ENCODE results near the gene LZTR1.

The LZTR1 gene

DNA sequence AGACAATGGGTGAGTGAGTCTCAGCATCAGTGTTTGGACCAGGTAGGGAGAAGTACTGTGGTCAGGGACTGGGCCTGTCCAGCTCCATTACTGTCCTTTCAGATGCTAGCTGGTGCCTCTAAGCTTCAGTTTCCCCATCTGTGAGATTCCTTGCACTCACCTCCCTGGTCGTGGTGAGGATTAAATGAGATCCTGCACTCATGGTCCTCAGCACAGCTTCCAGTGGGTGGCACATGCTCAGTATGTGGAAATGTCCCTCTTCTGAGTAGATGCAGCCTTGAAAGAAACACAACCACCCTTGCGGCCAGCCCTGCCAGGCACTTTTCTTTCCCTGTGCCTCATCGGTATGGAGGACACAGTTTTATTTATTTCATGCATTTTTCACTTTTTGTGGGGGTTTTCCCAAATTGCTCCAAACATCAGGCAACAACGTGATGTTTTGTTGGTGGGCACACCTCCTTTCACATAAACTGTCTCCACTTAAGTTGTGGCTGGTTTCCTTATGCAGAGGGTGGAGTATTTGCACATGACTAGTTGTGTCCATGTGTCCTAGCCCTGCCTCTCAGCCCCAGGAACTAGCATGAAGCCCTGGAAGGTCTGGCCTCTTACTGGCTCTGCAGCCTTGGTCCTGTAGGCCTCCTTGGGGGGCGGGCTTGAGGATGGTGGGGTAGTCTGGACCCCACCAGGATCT, 1.1 kb downstream of the LZTR1 start:
- no peak for DNase-seq

DNA sequence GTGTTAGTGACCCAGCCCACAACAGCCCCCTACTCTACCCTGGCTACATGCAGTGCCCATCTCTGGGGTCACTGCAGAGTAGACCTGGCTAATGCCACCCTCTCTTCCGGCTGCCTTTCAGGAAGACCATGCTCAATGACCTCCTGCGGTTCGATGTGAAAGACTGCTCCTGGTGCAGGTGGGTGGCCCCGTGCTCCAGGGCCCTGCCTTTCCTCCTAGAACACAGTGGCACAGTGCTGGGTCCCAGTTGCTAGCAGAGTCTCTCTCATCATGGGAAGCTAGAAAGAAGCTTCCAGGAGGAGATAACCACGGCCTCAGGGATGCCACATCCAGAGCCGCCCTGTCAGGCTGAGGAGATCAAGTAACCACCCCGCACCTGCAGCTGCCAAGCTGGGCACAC, 3.6 kb downstream of the LZTR1 start:
- no peak for DNase-seq

DNA sequence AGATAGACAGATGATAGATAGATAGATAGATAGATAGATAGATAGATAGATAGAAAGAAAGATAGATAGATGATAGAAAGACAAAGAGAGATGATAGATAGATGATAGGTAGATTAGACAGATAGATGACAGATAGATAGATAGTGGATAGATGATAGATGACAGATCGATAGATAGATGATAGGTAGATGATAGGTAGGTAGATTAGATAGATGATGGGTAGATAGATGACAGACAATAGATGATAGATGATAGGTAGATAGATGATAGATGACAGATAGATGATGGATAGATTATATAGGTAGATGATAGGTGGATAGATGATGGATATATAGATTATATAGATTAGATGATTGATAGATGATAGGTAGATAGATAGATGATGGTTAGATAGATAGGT, 4.3 kb downstream of the LZTR1 start:
- no peak for DNase-seq

DNA sequence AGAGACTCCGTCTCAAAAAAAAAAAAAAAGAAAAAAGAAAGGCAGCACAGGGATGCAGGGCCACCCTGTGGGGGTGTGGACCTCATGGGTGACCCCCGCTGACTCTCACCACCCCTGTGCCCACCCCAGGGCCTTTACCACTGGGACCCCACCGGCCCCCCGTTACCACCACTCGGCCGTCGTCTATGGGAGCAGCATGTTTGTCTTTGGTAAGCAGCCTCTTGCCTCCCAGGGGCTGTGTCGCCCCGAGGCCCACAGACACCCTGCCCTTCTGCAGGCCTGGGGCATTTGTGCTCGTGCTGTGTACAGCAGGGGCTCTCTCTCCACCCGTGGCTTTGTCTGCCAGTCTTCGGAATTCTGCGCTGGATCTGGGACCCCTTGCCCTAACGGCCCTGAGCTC, 5.3 kb downstream of the LZTR1 start:
- no peak for DNase-seq

DNA sequence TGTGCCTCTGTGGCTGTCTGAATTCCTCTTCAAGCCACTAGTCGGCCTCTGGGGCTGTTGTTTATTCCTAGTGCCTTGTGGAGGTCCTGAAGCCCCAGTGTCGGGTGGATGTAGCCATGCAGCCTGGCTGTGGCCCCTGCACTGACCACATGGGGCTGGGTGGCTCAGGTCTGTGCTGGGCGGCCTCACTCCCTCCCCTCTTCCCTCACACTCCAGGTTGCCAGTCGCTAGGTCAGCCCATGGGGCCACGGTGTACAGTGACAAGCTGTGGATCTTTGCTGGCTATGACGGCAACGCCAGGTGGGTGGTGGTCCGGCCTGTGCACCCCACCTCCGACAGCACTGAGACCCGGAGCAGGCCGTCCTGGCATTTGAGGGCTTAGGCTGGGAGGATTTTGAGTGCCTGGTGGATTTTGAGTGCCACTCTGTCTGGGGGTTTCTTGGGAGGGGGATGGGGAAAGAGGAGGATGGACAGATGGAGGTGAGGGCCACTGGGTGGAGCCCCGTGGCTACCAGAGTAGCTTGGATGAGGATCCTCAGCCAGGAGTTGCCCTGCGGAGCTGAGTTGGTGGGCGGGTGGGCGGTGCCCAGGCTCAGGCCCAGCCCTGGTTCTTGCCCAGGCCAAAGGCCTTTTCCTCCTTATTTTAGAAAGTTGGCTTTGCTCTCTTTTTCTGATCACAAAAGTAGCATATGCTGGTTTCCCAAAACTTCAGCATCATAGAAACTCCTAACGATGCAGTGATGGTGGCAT, 6.7 kb downstream of the LZTR1 start:
- DNase-seq, result no peak

DNA sequence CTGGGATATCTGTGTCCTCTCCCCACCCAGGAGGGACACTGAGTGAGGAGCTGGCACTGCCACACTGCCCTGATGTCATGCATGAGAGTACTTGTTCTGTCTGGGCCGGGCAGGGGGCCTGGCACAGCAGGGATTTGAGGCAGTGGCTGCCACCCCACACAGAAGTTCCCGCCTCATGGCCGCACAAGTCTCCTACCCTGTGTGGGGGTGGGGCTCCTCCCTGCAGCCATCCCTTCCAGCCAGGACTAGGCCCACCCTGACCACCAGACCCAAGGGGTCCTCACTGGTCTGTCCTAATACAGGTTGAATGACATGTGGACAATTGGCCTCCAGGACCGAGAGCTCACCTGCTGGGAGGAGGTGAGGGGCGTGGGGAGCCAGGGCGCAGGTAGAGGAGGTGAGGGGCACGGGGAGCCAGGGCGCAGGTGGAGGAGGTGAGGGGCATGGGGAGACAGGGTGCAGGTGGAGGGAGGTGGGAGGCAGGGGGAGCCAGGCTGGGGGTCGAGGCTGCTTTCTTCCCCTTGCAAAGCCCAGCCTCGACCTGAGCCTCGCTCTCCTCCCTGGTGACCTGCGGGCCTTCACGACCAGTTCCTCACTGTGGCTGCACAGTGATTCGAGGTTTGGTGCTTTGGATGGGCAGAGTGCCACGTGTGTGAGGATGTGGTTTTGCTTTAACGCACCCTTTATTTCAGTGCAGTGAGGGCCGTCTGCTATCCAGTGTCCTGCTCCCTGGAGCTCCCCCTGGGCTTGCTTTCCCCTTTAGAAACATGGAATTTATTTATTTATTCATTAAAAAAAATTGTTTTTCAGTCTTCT, 7.4 kb downstream of the LZTR1 start:
- DNase-seq, result no peak

DNA sequence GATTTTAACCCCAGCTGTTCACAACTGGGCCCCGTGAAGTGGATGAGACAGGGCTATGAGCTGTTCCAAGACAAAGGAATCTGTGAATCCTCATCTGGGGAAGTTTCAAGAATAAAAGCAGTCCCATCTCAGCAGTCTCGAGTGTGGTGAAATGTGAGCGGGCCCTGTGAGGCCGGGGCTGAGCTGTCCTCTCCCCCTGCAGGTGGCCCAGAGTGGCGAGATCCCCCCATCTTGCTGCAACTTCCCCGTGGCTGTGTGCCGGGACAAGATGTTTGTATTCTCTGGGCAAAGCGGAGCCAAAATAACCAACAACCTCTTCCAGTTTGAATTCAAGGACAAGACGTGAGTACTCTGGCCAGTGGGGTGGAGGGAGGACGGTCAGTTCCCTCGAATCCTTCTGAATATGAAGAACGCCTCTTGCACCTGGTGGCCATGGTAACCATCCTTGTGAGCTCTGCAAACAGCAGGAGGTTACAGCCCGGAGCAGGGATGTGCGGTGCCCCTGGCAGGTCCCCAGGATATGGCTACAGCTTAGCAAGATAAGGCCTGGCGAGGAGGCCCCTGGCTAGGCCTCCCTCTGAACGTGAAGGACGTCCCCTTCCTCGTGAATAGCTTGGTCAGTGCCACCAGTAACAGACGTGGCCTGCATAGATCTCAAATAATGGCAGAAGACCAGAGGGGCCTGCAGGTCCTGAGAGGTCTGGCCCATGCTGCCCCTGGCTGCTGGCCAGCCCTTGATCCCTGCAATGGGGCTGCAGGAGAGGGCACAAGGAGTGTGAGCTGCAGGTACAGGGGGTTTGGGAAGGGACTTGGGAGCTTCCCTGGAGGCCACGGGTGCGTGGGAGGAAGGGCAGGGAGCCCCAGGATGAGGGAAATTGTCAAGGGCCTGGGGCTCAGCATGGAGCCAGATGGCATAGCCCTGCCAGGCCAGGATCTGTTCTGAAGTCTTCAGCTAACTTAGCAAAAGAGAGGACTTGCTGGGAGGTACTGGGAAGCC, 8.4 kb downstream of the LZTR1 start:
- no peak for DNase-seq

DNA sequence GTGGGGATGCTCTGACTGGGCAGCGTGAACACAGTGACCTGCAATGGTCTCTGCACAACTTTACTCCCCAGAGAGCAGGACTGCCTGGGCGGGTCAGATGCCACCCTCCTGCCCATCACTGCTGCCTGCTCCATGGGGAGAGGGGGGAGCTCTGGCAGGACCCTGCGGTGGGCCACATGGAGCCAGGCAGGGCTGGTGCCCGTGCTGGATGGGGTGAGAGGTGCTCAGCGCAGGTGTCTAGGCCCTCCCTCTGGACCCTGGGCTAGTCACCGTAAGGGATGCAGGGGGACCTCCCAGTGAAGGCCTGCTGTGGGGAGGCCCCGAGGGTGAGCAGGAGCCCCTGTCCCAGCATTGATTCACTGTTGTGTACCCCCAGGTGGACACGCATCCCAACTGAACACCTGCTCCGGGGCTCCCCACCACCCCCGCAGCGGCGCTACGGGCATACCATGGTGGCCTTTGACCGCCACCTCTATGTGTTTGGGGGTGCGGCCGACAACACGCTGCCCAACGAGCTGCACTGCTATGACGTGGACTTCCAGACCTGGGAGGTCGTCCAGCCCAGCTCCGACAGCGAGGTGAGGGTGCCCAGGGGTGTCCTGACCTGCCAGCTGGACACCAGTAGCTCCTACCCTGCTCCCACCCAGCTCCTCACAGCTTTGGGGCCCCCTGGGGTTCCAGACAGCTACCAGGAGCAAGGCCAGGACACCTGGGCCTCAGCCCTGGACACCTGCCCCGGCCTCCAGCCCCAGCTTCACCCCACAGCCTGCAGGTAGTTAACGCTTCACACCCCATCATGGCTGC, 9.4 kb downstream of the LZTR1 start:
- DNase-seq, result no peak

DNA sequence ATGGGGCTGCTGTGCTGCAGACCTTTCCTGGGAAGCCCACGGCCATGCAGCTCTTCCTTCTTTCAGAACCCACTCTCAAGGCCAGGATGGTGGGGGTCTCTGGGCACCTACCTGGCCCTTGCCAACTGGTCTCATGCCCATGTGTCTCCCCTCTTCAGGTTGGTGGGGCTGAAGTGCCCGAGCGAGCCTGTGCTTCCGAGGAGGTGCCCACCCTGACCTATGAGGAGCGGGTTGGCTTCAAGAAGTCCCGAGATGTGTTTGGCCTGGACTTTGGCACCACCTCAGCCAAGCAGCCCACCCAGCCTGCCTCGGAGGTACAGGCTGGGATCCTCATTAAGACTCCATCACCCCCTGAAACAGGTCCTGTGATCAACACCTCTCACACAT, 10.0 kb downstream of the LZTR1 start:
- DNase-seq, result no peak

DNA sequence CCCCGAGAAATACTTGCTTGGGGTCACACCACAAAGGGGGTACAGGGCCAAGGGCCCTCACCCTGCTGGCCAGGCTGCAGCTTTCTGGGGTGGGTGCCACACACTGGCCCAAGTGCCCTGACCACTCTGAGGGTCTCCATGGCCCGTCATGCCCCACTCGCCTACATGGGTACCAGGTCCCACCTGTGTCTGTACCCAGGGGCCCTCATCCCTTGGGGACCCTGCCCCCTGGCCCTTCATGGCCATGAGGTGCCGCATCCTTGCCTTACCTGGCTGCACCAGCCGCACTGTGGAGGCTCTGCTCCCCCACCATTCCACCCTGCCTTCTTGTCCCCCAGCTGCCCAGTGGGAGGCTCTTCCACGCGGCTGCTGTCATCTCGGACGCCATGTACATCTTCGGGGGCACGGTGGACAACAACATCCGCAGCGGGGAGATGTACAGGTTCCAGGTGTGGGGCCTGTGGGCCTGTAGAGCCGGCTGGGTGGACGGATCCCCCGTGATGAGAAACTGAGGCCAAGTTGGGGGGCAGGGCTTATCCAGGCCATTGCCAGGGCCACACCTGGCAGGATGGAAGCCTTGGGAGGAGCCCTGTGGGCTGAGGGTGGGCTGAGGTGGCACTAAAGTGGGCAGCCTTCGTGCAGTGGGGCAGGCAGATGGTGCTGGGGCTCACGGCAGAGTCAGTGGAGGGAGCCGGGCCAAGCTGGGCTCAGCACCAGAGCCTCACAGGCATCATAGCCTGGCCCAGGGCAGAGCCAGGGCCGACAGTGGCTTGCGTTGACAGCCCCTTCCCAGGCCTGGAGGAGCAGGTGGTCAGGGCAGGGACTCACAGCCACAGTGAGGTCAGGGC, 10.6 kb downstream of the LZTR1 start:
- DNase-seq, result no peak

DNA sequence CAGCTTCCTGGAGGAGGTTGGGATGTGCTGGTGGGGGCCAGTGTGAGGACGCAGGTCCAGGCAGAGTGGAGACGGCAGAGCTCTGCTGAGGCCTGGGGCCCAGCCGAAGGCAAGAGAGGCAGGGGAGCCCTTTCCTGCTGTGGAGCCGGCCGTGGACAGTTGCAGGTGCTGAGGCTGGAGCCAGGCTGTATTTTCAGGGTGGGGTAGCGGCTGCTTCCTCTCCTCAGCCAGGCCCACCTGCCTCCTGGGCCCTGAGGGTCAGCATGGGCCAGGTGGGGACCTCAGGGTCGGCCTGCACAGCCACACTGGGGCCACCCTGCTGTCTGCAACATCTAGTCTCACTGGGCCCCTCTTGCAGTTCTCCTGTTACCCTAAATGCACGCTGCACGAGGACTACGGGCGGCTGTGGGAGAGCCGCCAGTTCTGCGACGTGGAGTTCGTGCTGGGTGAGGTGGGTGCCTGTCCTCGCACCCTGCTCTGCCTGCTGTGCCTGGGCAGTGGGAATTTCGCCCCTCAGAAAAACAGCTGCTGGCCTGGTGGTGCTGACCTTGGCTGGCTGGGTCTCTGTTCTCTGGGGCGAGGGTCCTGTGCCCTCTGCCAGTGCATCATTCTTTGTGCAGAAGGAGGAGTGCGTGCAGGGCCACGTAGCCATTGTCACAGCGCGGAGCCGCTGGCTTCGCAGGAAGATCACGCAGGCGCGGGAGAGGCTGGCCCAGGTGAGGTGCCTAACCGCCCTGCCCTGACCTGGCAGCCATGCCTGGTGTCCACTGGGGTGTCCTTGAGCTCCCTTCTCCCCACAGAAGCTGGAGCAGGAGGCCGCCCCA, 11.4 kb downstream of the LZTR1 start:
- DNase-seq, result no peak

DNA sequence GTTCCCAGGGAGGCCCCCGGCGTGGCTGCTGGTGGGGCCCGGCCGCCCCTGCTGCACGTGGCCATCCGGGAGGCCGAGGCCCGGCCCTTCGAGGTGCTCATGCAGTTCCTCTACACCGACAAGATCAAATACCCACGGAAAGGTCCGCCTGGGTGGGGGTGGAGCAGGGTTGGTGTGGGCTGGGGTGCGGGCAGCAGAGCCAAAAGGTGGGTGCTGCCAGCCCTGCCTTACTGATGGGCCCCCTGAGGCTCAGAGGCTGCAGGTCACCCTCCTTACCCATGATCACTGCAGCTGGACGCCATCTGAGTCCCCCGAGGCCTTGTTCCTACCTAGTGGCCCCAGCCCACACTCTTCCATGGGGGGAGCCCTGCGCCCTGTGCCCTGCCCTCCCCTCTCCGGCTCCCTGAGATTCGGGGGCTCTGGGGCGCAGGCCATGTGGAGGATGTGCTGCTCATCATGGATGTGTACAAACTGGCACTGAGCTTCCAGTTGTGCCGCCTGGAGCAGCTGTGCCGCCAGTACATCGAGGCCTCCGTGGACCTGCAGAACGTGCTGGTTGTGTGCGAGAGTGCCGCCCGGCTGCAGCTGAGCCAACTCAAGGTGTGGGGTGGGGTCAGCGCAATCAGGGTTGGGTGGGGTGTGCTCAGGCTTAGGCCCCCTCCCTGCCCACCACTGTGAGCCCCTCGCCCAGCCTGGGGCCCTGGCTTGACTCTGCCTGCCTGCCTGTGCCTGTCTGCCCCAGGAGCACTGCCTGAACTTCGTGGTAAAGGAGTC, 12.2 kb downstream of the LZTR1 start:
- no peak for DNase-seq

DNA sequence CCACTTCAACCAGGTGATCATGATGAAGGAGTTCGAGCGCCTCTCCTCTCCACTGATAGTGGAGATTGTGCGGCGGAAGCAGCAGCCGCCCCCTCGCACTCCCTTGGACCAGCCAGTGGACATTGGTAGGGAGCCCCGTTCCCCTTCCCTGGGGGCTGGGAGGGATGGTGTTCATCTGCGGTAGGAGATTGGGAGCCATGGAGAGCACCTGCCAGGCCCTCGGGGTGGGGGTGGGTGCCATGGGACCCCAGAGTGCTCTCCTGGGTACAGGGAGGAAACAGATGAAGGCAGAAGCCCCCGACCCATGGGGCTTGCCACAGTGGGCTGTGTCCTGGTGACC, 12.8 kb downstream of the LZTR1 start:
- no peak for DNase-seq

DNA sequence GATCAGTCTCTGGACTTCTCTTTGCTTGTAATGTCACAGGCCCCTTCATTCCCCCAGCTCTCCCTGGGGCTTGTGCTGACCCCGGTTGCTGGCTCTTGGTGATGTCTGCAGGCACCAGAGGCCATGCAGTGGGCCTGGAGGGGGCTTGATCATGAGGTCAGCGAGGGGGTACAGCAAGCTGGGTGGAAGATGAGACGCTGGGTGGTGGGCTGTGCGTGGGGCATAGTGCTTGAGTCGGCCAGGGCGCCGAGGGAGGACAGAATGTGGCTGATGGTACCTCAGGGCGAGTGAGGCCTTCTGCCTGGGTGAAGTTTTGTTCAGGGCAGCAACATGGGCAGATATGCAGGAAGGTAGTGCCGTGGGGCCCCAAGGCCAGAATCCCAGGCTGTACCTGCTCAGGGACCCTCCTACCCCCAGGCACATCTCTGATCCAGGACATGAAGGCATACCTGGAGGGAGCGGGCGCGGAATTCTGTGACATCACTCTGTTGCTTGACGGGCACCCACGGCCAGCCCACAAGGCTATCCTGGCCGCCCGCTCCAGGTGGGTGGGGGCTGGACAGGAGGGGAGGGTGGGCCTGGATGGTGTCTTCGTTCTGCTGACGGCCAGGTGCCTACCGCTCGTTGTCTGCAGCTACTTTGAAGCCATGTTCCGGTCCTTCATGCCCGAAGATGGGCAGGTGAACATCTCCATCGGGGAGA, 13.4 kb downstream of the LZTR1 start:
- no peak for DNase-seq

DNA sequence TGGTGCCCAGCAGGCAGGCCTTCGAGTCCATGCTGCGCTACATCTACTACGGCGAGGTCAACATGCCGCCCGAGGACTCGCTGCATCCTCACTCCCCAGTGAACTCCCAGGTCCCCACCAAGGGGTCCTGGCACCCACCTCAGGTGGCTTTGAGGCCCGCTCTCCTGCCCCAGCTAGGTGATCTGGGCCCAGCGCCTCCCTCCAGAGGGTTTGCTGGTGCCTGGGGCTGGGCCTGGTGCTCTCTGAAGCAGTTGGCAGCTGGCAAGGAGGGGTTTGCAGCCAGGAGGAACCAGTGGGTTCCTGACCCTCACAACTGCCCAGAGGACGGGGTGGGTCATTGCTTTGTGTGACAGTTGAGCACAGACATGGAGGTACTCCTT, 13.9 kb downstream of the LZTR1 start:
- no peak for DNase-seq

DNA sequence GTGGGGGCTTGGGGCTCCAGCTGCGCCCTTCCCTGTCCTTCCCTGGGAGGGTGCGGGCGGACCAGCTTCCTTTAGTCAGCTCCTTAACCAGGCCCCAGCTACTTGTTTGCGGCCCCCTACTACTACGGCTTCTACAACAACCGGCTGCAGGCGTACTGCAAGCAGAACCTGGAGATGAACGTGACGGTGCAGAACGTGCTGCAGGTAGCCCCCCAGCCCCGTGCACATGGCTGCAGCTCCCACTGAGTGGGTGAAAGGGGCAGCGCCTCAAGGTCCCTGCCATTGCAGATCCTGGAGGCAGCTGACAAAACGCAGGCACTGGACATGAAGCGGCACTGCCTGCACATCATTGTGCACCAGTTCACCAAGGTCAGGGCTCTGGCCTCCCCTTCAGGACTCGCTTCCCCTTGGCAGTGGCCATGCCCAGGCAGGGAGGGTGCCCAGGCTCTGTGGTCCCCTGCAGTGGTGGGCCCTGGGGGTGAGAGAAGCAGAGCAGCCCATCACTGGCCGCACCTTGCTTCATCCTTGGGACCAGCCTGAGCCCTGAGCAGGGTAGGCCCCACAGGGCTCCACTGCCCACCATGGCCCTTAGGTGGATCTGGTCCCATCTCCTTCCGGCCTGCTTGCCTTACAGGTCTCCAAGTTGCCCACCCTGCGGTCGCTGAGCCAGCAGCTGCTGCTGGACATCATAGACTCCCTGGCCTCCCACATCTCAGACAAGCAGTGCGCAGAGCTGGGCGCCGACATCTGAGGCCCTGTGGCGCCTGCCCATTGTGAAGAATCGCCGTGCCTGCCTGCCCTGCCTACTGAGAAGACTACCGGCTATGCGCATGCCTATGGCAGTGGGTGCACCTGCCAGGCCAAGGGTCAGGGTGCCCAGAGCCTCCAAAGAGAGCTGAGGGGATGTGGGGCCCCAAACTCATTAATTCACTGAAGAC, 14.8 kb downstream of the LZTR1 start:
- no peak for DNase-seq

DNA sequence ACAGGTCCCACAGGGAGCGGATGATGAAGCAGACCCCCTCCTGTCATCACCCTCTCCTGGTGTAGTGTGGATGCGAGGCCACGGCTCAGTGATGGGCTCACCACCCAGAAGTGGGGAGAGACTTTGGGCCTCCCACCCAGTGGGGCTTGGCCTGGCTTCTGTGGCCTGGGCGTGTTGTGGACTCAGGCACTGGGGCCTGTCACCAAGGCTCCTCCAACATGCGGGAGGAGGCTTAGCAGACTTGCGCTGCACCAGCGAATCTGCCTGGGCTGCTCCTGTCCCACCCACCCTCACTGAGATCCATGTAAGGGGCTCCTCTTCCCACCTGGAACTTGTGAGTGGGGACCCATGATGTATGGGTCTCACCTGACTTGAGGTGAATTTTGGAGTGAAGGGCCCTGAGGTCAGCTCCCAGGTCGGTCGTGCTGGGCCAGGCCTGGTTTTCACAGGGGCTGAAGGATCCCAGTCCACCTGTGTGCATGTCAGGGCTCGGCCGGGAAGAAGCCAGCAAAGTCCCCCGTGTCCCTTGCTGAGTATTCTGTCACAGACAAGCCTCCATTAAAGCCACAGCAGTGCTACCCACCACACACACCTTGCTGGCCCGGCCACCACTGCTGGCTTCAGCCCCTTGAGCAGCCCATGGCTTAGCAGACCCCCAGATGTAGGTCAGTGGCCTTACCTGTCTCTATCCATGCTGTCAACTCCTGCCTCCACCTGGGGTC, 15.6 kb downstream of the LZTR1 start:
- no peak for DNase-seq
